GM18870 (cell line): ENCODE results near the gene RCC2.
"Not testable (repeated sequence)": the region's sequence is repeated elsewhere in the genome, so short reads cannot be mapped to it uniquely, and the experiment has no call there.

Experiments
- ATAC-seq: cut with Tn5 transposase; IDR thresholded peaks from one replicate; pipeline ENCODE4 v1.9.1; 2021; ENCODE audit warnings: moderate library complexity; ENCODE audit not compliant: unreplicated experiment

The RCC2 gene

GRCh38 chr1:17439250-17440073 lies at the start of gene RCC2:
Gene RCC2 (minus strand): TSS chr1:17439677. CDS start chr1:17438514, 1,163 bp downstream.
- ATAC-seq, result no peak

GRCh38 chr1:17486242-17486641 lies 46.8 kb upstream of the RCC2 start:
- ATAC-seq, result no peak

GRCh38 chr1:17485281-17485680 lies 45.8 kb upstream of the RCC2 start:
- ATAC-seq, result no peak

GRCh38 chr1:17481981-17482380 lies 42.5 kb upstream of the RCC2 start:
- not testable (repeated sequence) for ATAC-seq

GRCh38 chr1:17480846-17481245 lies 41.4 kb upstream of the RCC2 start:
- ATAC-seq, result no peak

GRCh38 chr1:17475752-17476151 lies 36.3 kb upstream of the RCC2 start:
- no peak for ATAC-seq

GRCh38 chr1:17474836-17475555 lies 35.5 kb upstream of the RCC2 start:
- not testable (repeated sequence) for ATAC-seq

GRCh38 chr1:17472814-17473213 lies 33.3 kb upstream of the RCC2 start:
- no peak for ATAC-seq

GRCh38 chr1:17471393-17471792 lies 31.9 kb upstream of the RCC2 start:
- ATAC-seq, result no peak

GRCh38 chr1:17470021-17470799 lies 30.7 kb upstream of the RCC2 start:
- no peak for ATAC-seq

- not testable (repeated sequence) for ATAC-seq
Observed at GRCh38 chr1:17468357-17469265, 29.1 kb upstream of the RCC2 start.

- ATAC-seq, result no peak
Observed at GRCh38 chr1:17466359-17466758, 26.9 kb upstream of the RCC2 start.

GRCh38 chr1:17465228-17465627 lies 25.8 kb upstream of the RCC2 start:
- ATAC-seq, result no peak

- ATAC-seq, result no peak
Observed at GRCh38 chr1:17463991-17464390, 24.5 kb upstream of the RCC2 start.

- no peak for ATAC-seq
Observed at GRCh38 chr1:17462669-17463068, 23.2 kb upstream of the RCC2 start.

- no peak for ATAC-seq
Observed at GRCh38 chr1:17460219-17460618, 20.7 kb upstream of the RCC2 start.

- ATAC-seq, result no peak
Observed at GRCh38 chr1:17458794-17459193, 19.3 kb upstream of the RCC2 start.

GRCh38 chr1:17452686-17453085 lies 13.2 kb upstream of the RCC2 start:
- ATAC-seq, result no peak

- ATAC-seq, result not testable (repeated sequence)
Observed at GRCh38 chr1:17452203-17452602, 12.7 kb upstream of the RCC2 start.

- ATAC-seq, result no peak
Observed at GRCh38 chr1:17451731-17452130, 12.3 kb upstream of the RCC2 start.
